Thymus (tissue), 11 donors: Measurements from ENCODE around the gene MRPL3. TPM values are rescaled to one million over a fixed set of nuclear protein-coding genes. Genes with fewer than 3 reads are reported as not detected.

ENCODE experiments used
- DNase-seq, 9 donors: peaks; one replicate each; pipeline ENCODE4 v3.0.0-alpha.2; 2013; ENCODE audit warnings: low spot score in 9 of 9, low read depth in 6 of 9, missing footprints in 1 of 9
- H3K27ac ChIP-seq, 2 donors: one replicate each; pipeline ENCODE4 v1.5.1; 2013; ENCODE audit warnings: control low read depth in 1 of 2, low read depth in 1 of 2, low read length in 1 of 2, mild to moderate bottlenecking in 1 of 2, moderate library complexity in 1 of 2
- H3K27me3 ChIP-seq, 2 donors: one replicate each; pipeline ENCODE4 v1.5.1; 2013; ENCODE audit warnings: low read length in 1 of 2; ENCODE audit not compliant: control insufficient read depth in 2 of 2, insufficient read depth in 1 of 2
- H3K36me3 ChIP-seq, 2 donors: one replicate each; pipeline ENCODE4 v1.5.1; 2013; ENCODE audit warnings: low read length in 1 of 2, mild to moderate bottlenecking in 1 of 2, moderate library complexity in 1 of 2; ENCODE audit not compliant: control insufficient read depth in 2 of 2, insufficient read depth in 2 of 2
- H3K4me1 ChIP-seq, 2 donors: one replicate each; pipeline ENCODE4 v1.5.1; 2013; ENCODE audit warnings: low read length in 2 of 2; ENCODE audit not compliant: control insufficient read depth in 2 of 2, insufficient read depth in 2 of 2
- H3K4me3 ChIP-seq, 2 donors: one replicate each; pipeline ENCODE4 v1.5.1; 2013; ENCODE audit warnings: low read length in 2 of 2, control low read depth in 1 of 2, mild to moderate bottlenecking in 1 of 2
- H3K9me3 ChIP-seq, 2 donors: one replicate each; pipeline ENCODE4 v1.5.1; 2013; ENCODE audit warnings: low read length in 1 of 2, mild to moderate bottlenecking in 1 of 2; ENCODE audit not compliant: control insufficient read depth in 2 of 2, insufficient read depth in 1 of 2
- whole genome bisulfite sequencing: extraction: QIAGEN DNeasy Blood & Tissue Kit; methylation state at CpG from one replicate; pipeline ENCODE4 v1.1.7; 2013; 5-methylcytosine and 5-hydroxymethylcytosine counted together
- polyA plus RNA-seq: library from polyadenylated mRNA; stranded (reverse); fragments of 200-250 nt; gene quantifications from one replicate; pipeline ENCODE4 v1.2.3, GENCODE V29; 2013
- total RNA-seq: library from RNA; stranded (reverse); fragments of 120-200 nt; gene quantifications from one replicate; pipeline ENCODE4 v1.2.4, GENCODE V29; 2013
- donor health status: healthy.

MRPL3 gene
- total and polyA plus RNA-seq, 2 donors, result 77.8 to 112 TPM

DNA sequence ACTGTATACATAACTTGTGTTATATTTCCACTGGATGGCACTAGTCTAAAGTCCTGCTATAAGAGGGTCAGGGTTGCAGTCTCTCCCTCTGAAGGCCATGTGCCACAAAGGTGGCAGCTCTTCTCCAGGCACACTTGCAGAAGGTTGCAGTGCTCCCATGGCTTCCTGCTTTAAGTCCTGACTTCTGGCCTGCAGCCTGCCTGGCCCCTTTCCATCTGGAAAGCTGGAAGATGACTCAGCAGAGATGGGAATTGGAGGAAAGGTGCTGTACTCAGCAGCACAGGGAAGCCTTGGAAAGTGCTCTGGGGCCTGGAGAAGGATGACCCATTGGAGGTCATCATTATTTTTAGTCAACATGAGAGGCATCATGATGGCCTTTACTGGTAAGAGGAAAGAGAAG lies 40.9 kb upstream of the MRPL3 start:
- no peaks in the 10 kb centered on the region for H3K9me3 ChIP-seq
- no peak overlapping the region for H3K27ac ChIP-seq
- DNase-seq, result no peak
- no peaks in the 10 kb centered on the region for H3K4me1 ChIP-seq
- H3K27me3 ChIP-seq, result no peaks in the 10 kb centered on the region
- H3K4me3 ChIP-seq, result no peak overlapping the region
- H3K36me3 ChIP-seq, result no peaks in the 10 kb centered on the region

- WGBS, result 90% methylated on average over 1 of the region's 1 CpG
- DNase-seq, result no peak
- Histone ChIP-seq H3K36me3 (no peaks in the 10 kb centered on the region), H3K27me3 (no peaks in the 10 kb centered on the region), H3K9me3 (no peaks in the 10 kb centered on the region), H3K4me3 (no peak overlapping the region), H3K4me1 (no peaks in the 10 kb centered on the region), H3K27ac (no peak overlapping the region)
These were observed 38.5 kb upstream of the MRPL3 start for GRCh38 chr3:131541288-131541687.

DNA sequence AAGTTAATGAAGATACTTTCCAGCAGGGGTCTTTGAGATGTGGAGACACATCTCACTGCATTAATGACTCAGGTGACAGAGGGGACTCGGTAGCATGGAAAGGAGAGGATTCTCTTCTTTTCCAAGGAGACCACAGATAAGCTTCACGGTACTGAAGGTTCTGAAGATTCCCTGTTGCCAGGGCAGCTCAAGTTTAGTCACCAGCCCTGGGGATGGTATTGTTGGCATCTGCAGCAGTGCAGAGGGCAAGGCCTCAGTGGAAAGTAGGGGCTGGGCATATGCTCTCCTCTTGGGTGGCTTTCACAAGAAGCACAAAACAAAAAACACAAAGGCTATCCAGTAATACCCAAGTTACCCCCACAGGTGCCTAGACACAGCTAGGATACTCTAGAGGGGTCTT lies 38.0 kb upstream of the MRPL3 start:
- 96% methylated on average over 2 of the region's 2 CpGs for WGBS
- no peaks in the 10 kb centered on the region for H3K36me3 ChIP-seq
- H3K27ac ChIP-seq, result no peak overlapping the region
- H3K9me3 ChIP-seq, result no peaks in the 10 kb centered on the region
- no peaks in the 10 kb centered on the region for H3K27me3 ChIP-seq
- H3K4me1 ChIP-seq, result no peaks in the 10 kb centered on the region
- H3K4me3 ChIP-seq, result no peak overlapping the region
- DNase-seq, result no peak

GRCh38 chr3:131540143-131540542 lies 37.4 kb upstream of the MRPL3 start:
- no peaks in the 10 kb centered on the region for H3K9me3 ChIP-seq
- no peak overlapping the region for H3K27ac ChIP-seq
- DNase-seq, result no peak
- H3K4me3 ChIP-seq, result no peak overlapping the region
- no peaks in the 10 kb centered on the region for H3K27me3 ChIP-seq
- no peaks in the 10 kb centered on the region for H3K36me3 ChIP-seq
- no peaks in the 10 kb centered on the region for H3K4me1 ChIP-seq

DNA sequence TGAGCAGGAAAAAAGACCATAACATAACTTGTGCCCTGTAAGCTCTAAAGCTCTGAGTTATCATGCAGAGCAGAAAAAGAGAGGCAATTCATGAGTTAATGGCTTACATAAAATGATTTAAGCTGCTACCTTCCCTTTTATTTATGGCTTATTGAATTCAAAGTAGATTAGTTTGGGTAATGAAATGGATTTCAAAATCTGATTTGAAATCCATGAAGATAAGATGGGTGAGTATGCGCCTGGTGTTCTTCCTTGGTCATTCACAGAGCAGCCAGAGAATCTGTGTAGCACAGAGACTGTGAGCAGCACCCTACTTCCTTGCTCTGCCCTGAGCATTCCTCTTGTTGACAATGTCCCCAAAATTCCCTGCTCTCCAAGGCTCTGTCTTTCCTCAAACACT lies 36.2 kb upstream of the MRPL3 start:
- H3K9me3 ChIP-seq, result no peaks in the 10 kb centered on the region
- no peak overlapping the region for H3K4me3 ChIP-seq
- DNase-seq, result no peak
- no peaks in the 10 kb centered on the region for H3K4me1 ChIP-seq
- H3K27ac ChIP-seq, result no peak overlapping the region
- WGBS, result 97% methylated on average over 1 of the region's 1 CpG
- no peaks in the 10 kb centered on the region for H3K36me3 ChIP-seq
- H3K27me3 ChIP-seq, result no peaks in the 10 kb centered on the region

DNA sequence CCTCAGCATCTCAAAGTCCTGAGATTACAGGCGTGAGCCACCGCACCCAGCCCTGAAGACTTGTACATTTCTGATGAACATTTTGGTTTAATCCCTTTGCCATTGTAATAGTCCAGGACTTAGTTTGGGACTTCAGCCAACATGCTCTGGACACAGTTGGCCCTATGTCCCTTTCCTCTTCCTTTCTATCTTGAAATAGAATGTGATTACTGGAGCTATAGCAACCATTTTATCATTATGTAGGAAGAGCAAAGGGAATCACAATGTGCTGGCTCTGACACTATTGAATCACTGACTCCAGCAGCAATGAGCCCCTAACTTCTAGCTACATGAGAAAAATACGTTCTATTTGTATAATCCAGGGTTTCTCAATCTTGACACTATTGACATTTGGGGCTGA lies 34.8 kb upstream of the MRPL3 start:
- Histone ChIP-seq H3K27me3 (no peaks in the 10 kb centered on the region), H3K9me3 (no peaks in the 10 kb centered on the region), H3K4me1 (no peaks in the 10 kb centered on the region), H3K36me3 (no peaks in the 10 kb centered on the region), H3K4me3 (no peak overlapping the region), H3K27ac (no peak overlapping the region)
- 97% methylated on average over 3 of the region's 3 CpGs for WGBS
- DNase-seq, result no peak

DNA sequence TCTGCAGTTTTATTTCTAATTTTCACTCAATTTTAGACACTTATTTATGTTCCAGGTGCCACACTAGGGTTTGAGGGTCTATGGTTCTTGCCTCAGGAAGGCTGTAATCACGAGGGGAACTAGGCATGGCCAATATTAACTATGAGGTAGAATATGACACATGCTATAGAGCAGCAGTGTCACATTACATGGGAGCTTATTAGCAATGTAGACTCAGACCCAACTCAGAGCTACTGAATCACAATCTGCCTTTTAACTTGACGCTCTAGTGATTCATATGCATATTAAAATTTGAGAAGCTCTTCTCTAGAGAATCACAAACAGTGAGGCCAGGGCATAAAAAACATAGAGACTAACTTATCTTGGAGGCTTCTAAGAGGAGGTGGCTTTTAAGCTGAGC lies 32.8 kb upstream of the MRPL3 start:
- Histone ChIP-seq H3K36me3 (no peaks in the 10 kb centered on the region), H3K4me3 (no peak overlapping the region), H3K9me3 (no peaks in the 10 kb centered on the region), H3K27ac (no peak overlapping the region), H3K4me1 (no peaks in the 10 kb centered on the region), H3K27me3 (no peaks in the 10 kb centered on the region)
- 89% methylated on average over 2 of the region's 2 CpGs for WGBS
- no peak for DNase-seq

DNA sequence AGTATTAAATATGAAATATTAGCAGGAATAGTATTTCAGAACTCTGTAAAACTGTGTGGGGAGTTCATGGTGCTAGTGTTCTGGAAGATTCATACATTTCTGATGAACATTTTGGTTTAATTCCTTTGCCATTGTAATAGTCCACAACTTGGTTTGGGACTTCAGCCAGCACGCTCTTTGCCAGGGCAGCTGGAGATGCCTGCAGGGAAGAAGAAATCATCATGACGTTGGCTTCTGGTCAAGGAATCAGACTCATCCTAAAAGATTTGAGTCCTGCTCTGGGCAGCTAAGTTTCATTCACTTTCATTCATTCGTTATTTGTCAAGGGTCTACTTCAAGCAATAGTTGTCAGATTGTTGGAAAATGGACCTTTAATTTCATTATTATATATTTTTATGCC lies 32.4 kb upstream of the MRPL3 start:
- no peak overlapping the region for H3K27ac ChIP-seq
- WGBS, result 94% methylated on average over 3 of the region's 3 CpGs
- H3K27me3 ChIP-seq, result no peaks in the 10 kb centered on the region
- DNase-seq, result no peak
- no peak overlapping the region for H3K4me3 ChIP-seq
- H3K4me1 ChIP-seq, result no peaks in the 10 kb centered on the region
- no peaks in the 10 kb centered on the region for H3K9me3 ChIP-seq
- no peaks in the 10 kb centered on the region for H3K36me3 ChIP-seq

GRCh38 chr3:131532645-131533044 lies 29.9 kb upstream of the MRPL3 start:
- no peaks in the 10 kb centered on the region for H3K27me3 ChIP-seq
- no peak overlapping the region for H3K4me3 ChIP-seq
- no peaks in the 10 kb centered on the region for H3K4me1 ChIP-seq
- no peaks in the 10 kb centered on the region for H3K9me3 ChIP-seq
- no peak overlapping the region for H3K27ac ChIP-seq
- DNase-seq, result no peak
- H3K36me3 ChIP-seq, result no peaks in the 10 kb centered on the region

DNA sequence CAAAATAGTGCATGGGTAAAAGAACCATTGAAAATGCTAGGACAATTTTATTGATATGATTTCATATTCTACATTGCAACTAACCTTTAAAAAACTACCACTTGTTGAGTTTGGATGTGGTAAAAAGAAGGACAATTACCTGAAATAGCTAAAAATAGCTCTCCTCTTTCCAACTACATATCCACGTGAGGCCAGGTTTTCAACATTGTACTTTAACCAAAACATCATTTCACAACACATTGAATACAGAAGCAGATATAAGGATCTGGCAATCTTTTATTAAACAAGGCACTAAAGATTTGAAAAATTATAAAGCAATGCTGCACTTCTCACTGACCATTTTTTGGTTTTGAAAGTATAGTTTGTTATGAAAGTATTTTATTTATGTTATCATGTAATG lies 28.1 kb upstream of the MRPL3 start:
- no peaks in the 10 kb centered on the region for H3K4me1 ChIP-seq
- DNase-seq, result no peak
- no peak overlapping the region for H3K4me3 ChIP-seq
- H3K9me3 ChIP-seq, result no peaks in the 10 kb centered on the region
- no peak overlapping the region for H3K27ac ChIP-seq
- WGBS, result 91% methylated on average over 1 of the region's 1 CpG
- peaks cover 0 to 14% of the 10 kb centered on the region in 2 donors for H3K27me3 ChIP-seq
- no peaks in the 10 kb centered on the region for H3K36me3 ChIP-seq
